Sigmoid colon (tissue), 4 donors: Measurements from ENCODE around the gene IMP4.

ENCODE experiments used
- CTCF ChIP-seq, 4 experiments: fragments of 450-650 bp in 3 of 4; fragments of 200-600 bp in 1 of 4; IDR thresholded peaks; one replicate each; pipeline ENCODE4 v1.5.1; 2016 to 2019; ENCODE audit warnings: antibody characterized with exemption in 4 of 4, mild to moderate bottlenecking in 3 of 4, moderate library complexity in 2 of 4
- POLR2AphosphoS5 ChIP-seq, 4 donors: sonication (generic); formaldehyde crosslinking; IDR thresholded peaks; one replicate each; pipeline ENCODE4 v1.6.1; 2017; ENCODE audit warnings: antibody characterized with exemption in 4 of 4

GRCh38 chr2:130389783-130390182 is 47.1 kb downstream of the IMP4 start:
- no peak for TF ChIP-seq CTCF (IDR thresholded peaks at IDR 0.05)
- no peak for TF ChIP-seq POLR2AphosphoS5 (IDR thresholded peaks at IDR 0.05)
